Measurements from ENCODE around the gene MPP4. TPM values are rescaled to one million over a fixed set of nuclear protein-coding genes. Genes with fewer than 3 reads are reported as not detected.

MPP4 gene
- total and polyA plus RNA-seq, 7 donors, result 0.06 to 0.36 TPM; not detected in 5

GRCh38 chr2:201621293-201621999, 77.0 kb downstream of the MPP4 start:
- TF ChIP-seq POLR2A (IDR thresholded peaks at IDR 0.05) (no peak), POLR2AphosphoS5 (IDR thresholded peaks at IDR 0.05) (no peak), EP300 (IDR thresholded peaks at IDR 0.05) (no peak), CTCF (IDR thresholded peaks at IDR 0.05) (no peak)
- peaks cover 0 to 7% (median 5%) of the 10 kb centered on the region in 4 donors for H3K4me1 ChIP-seq
- intact Hi-C loops (cut with DNase I), result no loop called here
- H3K27ac ChIP-seq, result no peak overlapping the region
- no peaks in the 10 kb centered on the region for H3K27me3 ChIP-seq
- no peaks in the 10 kb centered on the region for H3K9me3 ChIP-seq
- WGBS, 2 donors, result 91 to 92% methylated on average over 4 of the region's 4 CpGs
- H3K36me3 ChIP-seq, result peaks cover 0 to 29% (median 2%) of the 10 kb centered on the region in 4 donors
- no peak overlapping the region for H3K4me3 ChIP-seq
- no peak for DNase-seq

DNA sequence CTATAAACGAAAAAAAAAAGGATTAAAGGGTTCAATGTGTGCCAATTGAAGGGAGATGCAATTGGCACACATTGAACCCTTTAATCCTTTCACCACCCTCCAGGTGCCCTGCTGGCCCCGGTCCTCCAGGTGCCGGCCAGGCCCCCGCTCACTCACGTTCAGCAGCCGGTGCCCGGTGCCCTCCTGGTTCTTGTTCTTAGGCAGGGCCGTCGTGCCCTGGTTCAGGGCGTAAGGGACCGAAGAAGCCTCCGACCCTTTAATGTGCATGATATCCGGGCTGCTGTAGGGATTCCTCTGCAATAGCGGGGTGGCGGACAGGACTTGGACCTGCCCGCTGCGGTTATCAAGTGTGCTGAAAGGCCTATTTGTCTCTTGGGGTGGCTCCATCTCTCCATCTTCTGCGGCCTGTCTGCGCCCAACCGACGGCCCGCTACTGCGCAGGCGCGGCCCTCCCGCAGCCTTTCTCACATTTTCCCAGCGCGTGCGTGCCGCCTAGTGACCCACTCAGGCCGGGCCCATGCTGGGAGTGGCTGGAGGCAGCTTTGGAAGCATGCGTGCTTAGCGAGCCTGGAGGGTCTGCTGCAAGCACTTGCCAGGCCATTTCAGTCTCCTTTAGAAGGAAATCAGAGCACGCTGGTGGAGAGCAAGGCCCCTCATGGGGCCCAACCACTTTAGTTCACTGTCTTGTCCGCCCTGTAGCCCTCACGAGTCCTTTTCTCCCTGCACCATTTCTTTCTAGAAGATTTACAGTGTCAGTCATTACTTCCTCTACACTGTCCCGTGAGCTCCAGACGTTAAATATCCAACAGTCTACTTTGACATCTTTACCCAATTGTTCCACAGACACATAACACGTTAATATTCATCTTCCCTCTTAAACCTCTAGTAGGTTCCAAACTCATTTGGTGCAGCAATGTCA, 79.4 kb downstream of the MPP4 start:
- DNase-seq, result peak; percentile 79
- H3K4me1 ChIP-seq, result peaks cover 0 to 7% (median 5%) of the 10 kb centered on the region in 4 donors
- intact Hi-C loops (cut with DNase I), result no loop called here

DNA sequence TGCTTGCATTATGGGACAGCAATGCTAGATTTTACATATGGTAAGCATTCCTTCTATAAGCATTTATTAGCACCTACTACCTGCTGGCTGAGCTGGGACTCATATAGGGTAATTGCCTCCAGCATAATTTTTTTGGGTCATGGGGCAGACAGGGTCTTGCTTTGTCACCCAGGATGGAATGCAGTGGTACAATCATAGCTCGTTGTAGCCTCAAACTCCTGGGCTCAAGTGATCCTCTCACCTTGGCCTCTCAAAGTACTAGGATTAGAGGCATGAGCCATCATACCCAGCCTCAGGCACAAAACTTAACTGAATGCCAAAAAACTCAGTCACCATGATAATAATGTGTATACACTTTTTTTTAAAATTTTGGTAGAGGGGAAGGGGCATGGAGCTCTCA, 90.4 kb downstream of the MPP4 start:
- peaks cover 0 to 2% (median 0%) of the 10 kb centered on the region in 4 donors for H3K9me3 ChIP-seq
- no peak overlapping the region for H3K4me3 ChIP-seq
- TF ChIP-seq EP300 (IDR thresholded peaks at IDR 0.05), result no peak
- no peak for TF ChIP-seq POLR2AphosphoS5 (IDR thresholded peaks at IDR 0.05)
- TF ChIP-seq CTCF (IDR thresholded peaks at IDR 0.05), result no peak
- no peak for TF ChIP-seq POLR2A (IDR thresholded peaks at IDR 0.05)
- H3K27me3 ChIP-seq, result no peaks in the 10 kb centered on the region
- no peak overlapping the region for H3K27ac ChIP-seq
- 76 to 87% methylated on average over 1 of the region's 1 CpG for WGBS, 2 donors
- H3K4me1 ChIP-seq, result no peaks in the 10 kb centered on the region
- no peak for DNase-seq
- intact Hi-C loops (cut with DNase I), result no loop called here
- no peaks in the 10 kb centered on the region for H3K36me3 ChIP-seq

More for the DNA sequence above, 79.4 kb downstream of the MPP4 start:
- WGBS, 2 donors, result 53 to 59% methylated on average over 39 of the region's 39 CpGs
- Histone ChIP-seq H3K9me3 (no peaks in the 10 kb centered on the region), H3K36me3 (peaks cover 0 to 9% (median 0%) of the 10 kb centered on the region in 4 donors), H3K27ac (no peak overlapping the region), H3K27me3 (no peaks in the 10 kb centered on the region), H3K4me3 (peak overlapping the region in 2 of 4 donors; percentile 3 to 16)
- TF ChIP-seq POLR2A (IDR thresholded peaks at IDR 0.05) (no peak), POLR2AphosphoS5 (IDR thresholded peaks at IDR 0.05) (peak in 1 of 4 donors; percentile 17)

- WGBS, 2 donors, result 79 to 87% methylated on average over 2 of the region's 2 CpGs
- Histone ChIP-seq H3K27me3 (no peaks in the 10 kb centered on the region), H3K27ac (no peak overlapping the region), H3K4me3 (no peak overlapping the region), H3K9me3 (peaks cover 0 to 2% (median 0%) of the 10 kb centered on the region in 4 donors), H3K36me3 (no peaks in the 10 kb centered on the region), H3K4me1 (no peaks in the 10 kb centered on the region)
- intact Hi-C loops (cut with DNase I), result no loop called here
- DNase-seq, result no peak
- TF ChIP-seq EP300 (IDR thresholded peaks at IDR 0.05) (no peak), POLR2A (IDR thresholded peaks at IDR 0.05) (no peak), CTCF (IDR thresholded peaks at IDR 0.05) (no peak), POLR2AphosphoS5 (IDR thresholded peaks at IDR 0.05) (no peak)
Measured at GRCh38 chr2:201607568-201607967, 90.9 kb downstream of the MPP4 start.

DNA sequence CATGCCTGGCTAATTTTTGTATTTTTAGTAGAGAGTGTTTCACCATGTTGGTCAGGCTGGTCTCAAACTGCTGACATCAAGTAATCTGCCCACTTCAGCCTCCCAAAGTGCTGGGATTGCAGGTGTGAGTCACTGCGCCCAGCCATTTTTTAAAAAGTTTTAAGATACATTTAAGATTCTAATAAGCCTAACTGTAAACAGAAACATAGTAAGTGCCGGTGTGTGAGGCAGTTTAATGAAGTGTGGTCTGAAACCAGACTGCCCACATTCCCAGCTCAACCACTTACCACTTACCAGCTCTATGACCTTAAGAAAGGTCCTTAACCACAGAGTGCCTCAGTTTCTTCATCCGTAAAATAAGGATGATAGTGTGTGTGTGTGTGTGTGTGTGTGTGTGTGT, 97.5 kb downstream of the MPP4 start:
- Histone ChIP-seq H3K9me3 (no peaks in the 10 kb centered on the region), H3K4me1 (no peaks in the 10 kb centered on the region), H3K36me3 (no peaks in the 10 kb centered on the region), H3K27me3 (no peaks in the 10 kb centered on the region), H3K27ac (no peak overlapping the region), H3K4me3 (no peak overlapping the region)
- no peak for TF ChIP-seq EP300 (IDR thresholded peaks at IDR 0.05)
- no peak for TF ChIP-seq POLR2A (IDR thresholded peaks at IDR 0.05)
- no peak for TF ChIP-seq CTCF (IDR thresholded peaks at IDR 0.05)
- no peak for TF ChIP-seq POLR2AphosphoS5 (IDR thresholded peaks at IDR 0.05)
- intact Hi-C loops (cut with DNase I), result no loop called here
- no peak for DNase-seq
- WGBS, 2 donors, result 82 to 87% methylated on average over 3 of the region's 3 CpGs
